Frontal cortex (tissue), 4 donors: ENCODE data around the gene CUL2. TPM values are rescaled to one million over a fixed set of nuclear protein-coding genes. Genes with fewer than 3 reads are reported as not detected.

Source experiments
- DNase-seq, 2 donors: peaks; one replicate each; pipeline ENCODE4 v3.0.0; 2012; ENCODE audit warnings: low spot score in 2 of 2
- FAIRE-seq: peaks from 2 replicates; lab custom pipeline; 2012; peaks lifted over from hg19 to GRCh38; lab: Jason Lieb, UNC
- small RNA-seq: library from RNA; depleted of rRNA; stranded (forward); fragments of <200 nt; gene quantifications from one replicate; pipeline ENCODE3, GENCODE V24; 2014
- total RNA-seq: library from RNA; depleted of rRNA; stranded (reverse); fragments of >200 nt; gene quantifications from one replicate; pipeline ENCODE4 v1.2.3, GENCODE V29; 2014
- donor health status: control.
- donor health status: control.
- donor health status: control.

CUL2 gene
- total RNA-seq, 1 donor from 2014 or later, result 40.4 TPM

DNA sequence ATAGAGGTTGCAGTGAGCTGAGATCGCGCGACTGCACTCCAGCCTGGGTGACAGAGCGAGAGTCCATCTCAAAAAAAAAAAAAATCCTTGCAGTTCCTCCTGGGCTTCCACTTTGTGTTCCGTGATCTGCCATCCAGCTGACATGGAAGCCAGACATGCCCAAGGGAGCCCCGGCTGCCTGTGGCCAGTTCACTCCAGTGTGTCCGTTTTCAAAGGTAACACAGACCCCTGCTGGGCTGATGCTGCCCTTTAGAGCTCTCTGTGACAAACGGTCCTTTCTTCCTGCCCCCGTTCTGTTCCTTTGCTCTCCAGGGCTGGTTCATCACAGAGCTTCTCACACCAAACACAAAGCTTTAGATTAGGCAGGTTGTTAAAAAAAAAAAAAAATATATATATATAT is 130.8 kb downstream of the CUL2 start:
- DNase-seq (no peak), FAIRE-seq (no peak)

Small RNA genes lying within 50 kb of the gene (small RNA-seq; reads per million reads assigned to genes)
- gene MIR3611 (not detected), gene RNU7-77P (not detected)

Other genes starting within 250 kb of the CUL2 start
- 14.7 TPM for gene CREM, start 36.5 kb upstream of the CUL2 start, total RNA-seq
- 54.6 TPM for gene CCNY, start 246.2 kb upstream of the CUL2 start, total RNA-seq